Omental fat pad (tissue), 4 donors: ENCODE data around the gene APOBEC3H. TPM values are rescaled to one million over a fixed set of nuclear protein-coding genes. Genes with fewer than 3 reads are reported as not detected.

Source experiments
- ATAC-seq: fragments of 150-250 bp; one replicate; pipeline ENCODE4 v1.9.1; 2016; ENCODE audit warnings: mild to moderate bottlenecking, moderate library complexity; ENCODE audit not compliant: low FRiP score
- DNase-seq: peaks from one replicate; pipeline ENCODE4 v3.0.0-alpha.2; 2019; ENCODE audit warnings: low spot score
- total RNA-seq, 4 donors: library from RNA; depleted of rRNA; stranded (reverse); fragments of >200 nt; gene quantifications; one replicate each; pipeline ENCODE4 v1.1.0, GENCODE V29; 2016
- TF ChIP-seq, protein P1 (sequence below), 3 donors: fragments of 450-650 bp; IDR thresholded peaks; one replicate each; pipeline ENCODE4 v1.5.1; 2016 to 2017; ENCODE audit warnings: antibody characterized with exemption in 3 of 3, mild to moderate bottlenecking in 3 of 3, moderate library complexity in 2 of 3

The APOBEC3H gene
- total RNA-seq, 4 donors from 2014 or later: 0.63 to 0.95 TPM; not detected in 2

DNA sequence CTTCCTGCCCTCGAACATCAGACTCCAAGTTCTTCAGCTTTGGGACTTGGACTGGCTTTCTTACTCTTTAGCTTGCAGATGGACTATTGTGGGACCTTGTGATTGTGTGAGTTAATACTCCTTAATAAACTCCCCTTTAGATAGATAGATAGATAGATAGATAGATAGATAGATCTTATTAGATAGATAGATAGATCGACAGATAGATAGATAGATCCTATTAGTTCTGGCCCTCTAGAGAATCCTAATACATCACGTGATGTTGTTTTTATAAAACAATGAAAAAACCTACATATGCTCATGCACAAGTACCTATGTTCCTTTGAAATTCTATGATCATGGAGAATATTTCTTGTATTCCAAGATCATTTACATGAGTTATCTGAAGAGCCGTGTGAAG is 23.9 kb downstream of the APOBEC3H start:
- TF ChIP-seq, protein P1, sequence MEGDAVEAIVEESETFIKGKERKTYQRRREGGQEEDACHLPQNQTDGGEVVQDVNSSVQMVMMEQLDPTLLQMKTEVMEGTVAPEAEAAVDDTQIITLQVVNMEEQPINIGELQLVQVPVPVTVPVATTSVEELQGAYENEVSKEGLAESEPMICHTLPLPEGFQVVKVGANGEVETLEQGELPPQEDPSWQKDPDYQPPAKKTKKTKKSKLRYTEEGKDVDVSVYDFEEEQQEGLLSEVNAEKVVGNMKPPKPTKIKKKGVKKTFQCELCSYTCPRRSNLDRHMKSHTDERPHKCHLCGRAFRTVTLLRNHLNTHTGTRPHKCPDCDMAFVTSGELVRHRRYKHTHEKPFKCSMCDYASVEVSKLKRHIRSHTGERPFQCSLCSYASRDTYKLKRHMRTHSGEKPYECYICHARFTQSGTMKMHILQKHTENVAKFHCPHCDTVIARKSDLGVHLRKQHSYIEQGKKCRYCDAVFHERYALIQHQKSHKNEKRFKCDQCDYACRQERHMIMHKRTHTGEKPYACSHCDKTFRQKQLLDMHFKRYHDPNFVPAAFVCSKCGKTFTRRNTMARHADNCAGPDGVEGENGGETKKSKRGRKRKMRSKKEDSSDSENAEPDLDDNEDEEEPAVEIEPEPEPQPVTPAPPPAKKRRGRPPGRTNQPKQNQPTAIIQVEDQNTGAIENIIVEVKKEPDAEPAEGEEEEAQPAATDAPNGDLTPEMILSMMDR (IDR thresholded peaks at IDR 0.05): no peak
- no peak for DNase-seq
- no peak for ATAC-seq

DNA sequence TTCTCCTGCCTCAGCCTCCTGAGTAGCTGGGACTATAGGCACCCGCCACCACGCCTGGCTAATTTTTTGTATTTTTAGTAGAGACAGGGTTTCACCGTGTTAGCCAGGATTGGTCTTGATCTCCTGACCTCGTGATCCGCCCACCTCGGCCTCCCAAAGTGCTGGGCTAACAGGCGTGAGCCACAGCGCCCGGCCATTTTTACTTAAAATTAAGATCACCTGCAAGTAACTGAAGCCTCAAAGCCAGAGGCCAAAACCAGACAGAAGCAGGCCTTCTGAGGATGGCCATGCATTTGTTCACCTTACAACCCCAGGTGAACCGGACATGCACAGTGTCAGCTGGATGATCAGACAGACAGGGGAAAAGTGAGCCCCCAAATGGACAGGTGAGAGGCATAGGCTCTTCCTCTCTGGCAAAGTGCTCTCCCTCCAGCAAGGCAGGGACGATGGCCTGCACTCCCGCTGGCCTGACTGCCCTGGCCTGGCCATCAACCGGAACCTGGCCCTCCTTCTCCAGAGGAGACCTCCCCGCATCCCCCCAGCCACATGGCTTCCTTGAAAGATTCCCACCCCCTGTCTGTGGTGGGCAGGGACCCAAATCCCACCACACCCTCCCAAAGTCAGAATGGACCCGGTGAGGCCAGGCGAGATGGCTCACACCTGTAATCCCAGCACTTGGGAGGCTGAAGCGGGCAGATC is 25.9 kb downstream of the APOBEC3H start:
- ATAC-seq: no peak
- TF ChIP-seq, protein P1 (IDR thresholded peaks at IDR 0.05): no peak
- DNase-seq: no peak

DNA sequence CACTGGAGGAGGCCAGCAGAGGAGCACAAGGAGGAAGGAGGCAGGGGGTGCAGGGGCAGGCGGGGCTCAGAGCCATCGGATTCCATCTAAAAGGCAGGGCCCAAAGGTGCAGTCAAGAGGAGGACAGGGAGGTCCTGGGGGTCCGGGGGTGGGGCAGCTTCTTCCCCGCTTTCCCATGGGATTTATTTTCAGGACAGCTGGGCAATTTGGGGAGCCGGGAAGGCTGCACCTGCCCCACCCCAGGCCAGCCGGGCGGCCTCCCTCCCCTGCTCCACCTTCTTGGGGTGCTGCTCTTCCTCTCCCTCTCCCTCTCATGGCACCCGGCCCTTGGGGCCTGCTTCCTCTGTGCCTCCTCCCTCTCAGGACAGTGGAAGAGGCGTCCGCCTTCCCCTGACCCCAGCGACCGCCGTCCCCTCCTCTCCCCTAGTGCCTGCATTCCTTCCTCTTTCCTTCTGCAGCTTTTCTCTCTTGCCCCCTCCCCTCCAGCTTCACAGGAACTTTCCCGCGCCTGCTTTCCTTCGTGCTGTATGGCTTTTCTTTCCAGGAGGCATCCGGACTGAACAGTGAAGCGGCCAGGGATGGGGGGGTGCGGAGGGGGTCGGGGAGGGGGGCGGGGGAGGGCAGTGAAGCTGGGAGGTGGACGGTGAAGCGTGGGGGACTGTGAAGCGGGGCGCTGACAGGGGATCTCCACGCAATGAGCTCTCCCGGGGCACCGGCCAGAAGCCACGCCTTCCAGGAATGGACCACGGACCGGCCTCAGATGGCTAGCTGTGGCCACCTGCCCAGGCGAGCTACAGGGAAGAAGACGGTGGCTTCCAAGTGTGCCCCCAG is 26.9 kb downstream of the APOBEC3H start:
- DNase-seq (no peak), ATAC-seq (no peak)
- TF ChIP-seq, protein P1 (IDR thresholded peaks at IDR 0.05): no peak

DNA sequence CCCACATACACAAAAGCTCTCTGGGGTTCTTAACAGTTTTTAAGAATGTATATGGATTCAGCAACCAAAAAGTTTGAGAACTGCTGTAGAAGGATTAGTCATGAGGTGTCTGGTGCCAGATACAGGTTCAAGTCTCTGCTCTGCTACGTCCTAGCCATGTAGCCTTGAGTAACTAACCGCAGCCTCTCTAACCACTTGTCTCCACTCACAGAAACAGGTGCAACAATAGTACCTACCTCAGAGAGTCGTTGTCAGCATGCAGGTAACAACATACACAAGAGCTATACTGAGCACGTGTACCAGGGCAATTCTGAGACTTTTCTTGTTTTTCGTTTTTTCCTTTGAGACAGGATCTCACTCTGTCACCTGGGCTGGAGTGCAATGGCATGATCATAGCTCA is 28.6 kb downstream of the APOBEC3H start:
- no peak for DNase-seq
- no peak for ATAC-seq
- TF ChIP-seq, protein P1 (IDR thresholded peaks at IDR 0.05): no peak

DNA sequence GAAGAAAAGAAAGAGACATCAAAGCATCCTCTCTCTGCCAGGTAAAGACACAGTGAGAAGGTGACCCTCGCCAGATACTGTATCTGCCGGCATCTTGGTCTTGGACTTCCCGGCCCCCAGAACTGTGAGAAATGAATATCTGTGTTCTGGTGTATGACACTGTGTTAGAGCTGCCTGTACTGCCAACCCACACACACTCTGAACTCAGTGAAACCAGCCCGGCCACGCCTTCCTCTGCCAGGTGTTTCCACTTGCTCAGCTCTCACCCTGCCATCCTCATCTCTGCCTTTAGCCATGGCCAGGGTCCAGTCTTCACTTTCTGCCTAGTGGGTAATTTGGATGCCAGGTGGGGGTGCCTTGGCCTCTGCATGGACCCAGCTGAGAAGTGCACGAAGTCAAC is 31.5 kb downstream of the APOBEC3H start:
- DNase-seq (no peak), ATAC-seq (no peak)

DNA sequence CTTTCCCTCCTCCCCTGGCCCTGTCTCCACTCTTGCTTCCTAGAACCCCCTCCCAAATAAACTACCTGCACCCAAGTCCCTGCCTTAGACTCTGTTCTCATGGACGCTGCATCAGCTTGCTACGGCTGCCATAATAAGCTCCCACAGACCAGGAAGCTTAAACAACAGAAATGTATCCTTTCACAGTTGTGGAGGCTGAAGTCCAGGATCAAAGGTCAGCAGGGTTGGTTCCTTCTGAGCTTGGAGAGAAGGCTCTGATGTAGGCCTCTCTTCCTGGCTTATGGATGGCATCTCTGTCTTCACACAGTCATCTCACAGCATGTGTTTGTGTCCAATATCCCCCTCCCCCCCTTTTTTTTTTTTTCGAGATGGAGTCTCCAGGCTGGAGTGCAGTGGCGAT is 32.0 kb downstream of the APOBEC3H start:
- ATAC-seq: no peak
- TF ChIP-seq, protein P1 (IDR thresholded peaks at IDR 0.05): no peak
- DNase-seq: no peak

More for the DNA sequence above, 31.5 kb downstream of the APOBEC3H start:
- TF ChIP-seq, protein P1 (IDR thresholded peaks at IDR 0.05): no peak
